Stimulated activated naive CD4-positive, alpha-beta T cell (primary cell): ENCODE results near the gene TRIM23.
"Not testable (repeated sequence)": the region's sequence is repeated elsewhere in the genome, so short reads cannot be mapped to it uniquely, and the experiment has no call there.

Experiments used
- DNase-seq, 6 experiments: peaks; one replicate each; lab custom pipeline; 2025; lab: John Stamatoyannopoulos, UW

Gene TRIM23

DNA sequence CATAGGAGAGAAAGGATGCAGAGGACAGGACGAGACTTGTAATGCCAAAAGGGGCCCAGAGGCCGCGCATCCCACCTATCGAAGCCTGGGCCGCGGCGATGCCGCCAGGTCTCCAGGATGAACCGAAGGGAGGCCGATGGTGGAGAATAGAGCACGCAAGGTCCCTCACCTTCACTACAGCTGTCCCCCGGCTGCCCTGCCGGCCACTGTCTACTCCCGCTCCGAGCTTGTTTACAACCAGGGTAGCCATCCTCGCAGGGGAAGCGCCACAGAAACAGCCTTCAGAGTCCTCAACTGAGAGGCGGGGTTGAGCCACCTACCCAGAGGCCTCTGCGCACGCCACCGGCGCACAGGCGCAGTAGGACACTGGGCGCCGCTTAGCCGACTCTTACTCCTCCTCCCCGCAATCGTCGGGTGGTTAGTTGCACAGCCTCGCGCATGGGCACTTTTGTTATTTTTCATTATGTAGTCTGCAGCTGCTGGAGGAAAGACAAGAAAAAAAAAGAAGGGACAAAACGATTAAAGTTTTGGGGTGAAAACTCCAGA lies at the start of gene TRIM23:
TSS of gene TRIM23 (minus strand) at position 309 of the 546 bp plus-strand sequence. CDS start at position 250, 59 bp downstream.
- DNase-seq = peak; percentile 83 to 99 (median 92)

DNA sequence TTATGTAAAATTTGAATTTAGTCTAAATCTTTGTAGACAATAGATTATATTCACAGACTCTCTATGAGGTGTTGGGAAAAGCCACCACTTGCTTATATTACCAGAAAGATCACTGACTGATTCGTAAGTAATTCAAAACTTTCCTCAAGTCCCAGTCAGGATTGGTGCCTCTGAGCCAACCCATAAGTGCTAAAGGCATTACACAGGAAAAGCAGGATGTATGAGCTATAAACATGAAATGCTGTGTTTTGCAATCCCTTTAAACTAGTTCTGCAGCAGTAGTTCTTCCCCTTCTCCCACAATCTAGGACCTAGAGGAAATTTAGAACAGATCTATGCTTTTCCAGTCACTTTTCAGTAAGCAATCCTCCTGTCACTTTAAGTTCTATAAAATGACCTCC lies 48.7 kb upstream of the TRIM23 start:
- DNase-seq = no peak

DNA sequence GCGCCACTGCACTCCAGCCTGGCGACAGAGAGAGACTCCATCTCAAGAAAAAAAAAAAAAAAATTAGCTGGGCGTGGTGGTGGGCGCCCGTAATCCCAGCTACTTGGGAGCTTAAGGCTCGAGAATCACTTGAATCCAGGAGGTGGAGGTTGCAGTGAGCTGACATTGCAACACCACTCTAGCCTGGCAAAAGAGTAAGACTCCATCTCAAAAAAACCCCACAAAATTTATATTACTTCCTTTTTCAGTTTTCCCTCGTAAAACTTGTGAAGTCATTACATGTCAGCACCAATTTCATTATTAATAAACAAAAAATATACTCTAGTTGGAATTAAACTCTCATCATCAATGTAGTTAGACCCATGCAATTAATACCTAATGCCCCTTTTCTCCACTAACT lies 44.6 kb upstream of the TRIM23 start:
- DNase-seq = no peak

DNA sequence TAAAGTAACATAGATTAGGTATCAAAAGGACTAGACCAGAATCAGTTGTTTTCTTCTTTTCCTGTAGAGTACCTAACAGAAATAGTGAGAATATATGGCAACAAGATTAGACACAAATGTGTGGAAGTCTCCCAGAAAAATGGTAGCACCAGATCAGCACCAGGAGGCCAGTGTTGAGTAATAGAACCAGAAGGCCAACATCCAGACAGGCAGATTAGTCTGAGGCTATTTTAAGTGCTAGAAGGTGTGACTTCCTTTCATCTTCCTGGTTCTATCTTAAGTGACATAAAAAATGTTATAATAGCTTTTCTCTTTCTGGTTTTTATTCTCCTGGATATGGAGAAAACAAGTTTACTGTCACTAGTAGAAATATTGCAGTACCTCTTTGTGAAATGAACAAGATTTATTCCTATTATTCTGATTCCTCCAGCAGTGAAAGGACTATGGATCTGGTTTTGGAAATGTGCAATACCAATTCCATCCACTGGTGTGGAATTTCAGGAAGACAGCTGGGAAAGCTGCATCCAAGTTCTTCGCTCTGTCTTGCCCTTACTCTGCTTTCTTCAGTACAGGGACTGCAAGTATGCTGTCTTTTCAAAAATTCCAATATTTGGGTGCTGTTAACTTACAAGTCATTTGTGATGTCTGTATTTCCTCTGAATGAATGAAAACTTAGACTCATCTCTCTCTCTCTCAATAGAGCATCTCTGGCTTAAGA lies 39.8 kb upstream of the TRIM23 start:
- DNase-seq = no peak

DNA sequence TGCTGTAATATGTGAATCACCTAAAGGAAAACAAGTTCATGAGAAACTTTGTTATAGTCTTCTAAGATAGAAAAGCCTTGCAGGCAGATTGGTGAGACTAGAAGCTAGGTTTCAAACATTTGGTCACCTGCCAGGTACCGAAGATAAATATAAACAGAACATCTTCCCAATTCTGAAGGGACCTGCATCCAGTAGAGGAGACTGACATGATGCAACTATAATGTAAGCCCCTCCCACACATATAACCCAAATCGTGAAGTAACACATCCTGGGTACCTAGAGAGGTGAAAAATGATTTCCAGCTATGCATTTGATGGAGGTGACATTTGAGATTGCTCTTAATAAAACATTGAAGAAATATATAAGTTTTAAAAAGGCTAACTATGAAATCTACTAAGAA lies 30.6 kb upstream of the TRIM23 start:
- DNase-seq = no peak

DNA sequence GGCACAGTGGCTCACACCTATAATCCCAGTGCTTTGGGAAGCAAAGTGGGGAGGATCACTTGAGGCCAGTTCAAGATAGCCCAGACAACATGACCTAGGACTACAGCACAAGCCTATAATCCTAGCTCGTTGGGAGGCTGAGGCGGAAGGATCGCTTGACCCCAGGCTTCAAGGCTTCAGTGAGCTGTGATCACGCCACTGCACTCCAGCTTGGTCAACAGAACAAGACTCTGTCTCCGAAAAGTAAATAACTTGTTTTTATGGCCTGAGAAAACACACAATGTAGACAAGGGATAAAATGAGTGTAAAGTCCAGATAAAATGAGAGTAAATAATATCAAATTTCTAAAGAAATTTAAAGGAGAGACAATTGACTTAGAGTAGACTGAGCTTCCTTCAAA lies 27.0 kb upstream of the TRIM23 start:
- DNase-seq = no peak

DNA sequence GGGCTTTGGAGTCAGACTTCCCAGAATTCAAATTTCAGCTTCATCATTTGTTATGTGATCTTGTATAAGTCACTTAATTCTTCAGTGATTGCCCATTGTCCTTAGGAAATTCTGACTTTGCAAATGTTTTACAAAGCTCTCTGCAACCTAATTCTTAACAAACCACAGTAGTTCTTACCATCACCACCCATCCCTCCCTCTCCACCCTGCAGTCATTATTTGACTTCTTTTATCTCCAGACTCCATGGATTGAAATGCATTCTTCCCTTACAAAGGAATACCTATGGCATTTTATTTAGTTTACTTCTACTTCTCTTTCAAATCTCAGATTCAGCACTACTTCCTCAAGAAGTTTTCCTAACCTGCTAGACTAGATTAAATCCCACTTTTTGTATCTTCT lies 23.8 kb upstream of the TRIM23 start:
- no peak for DNase-seq

DNA sequence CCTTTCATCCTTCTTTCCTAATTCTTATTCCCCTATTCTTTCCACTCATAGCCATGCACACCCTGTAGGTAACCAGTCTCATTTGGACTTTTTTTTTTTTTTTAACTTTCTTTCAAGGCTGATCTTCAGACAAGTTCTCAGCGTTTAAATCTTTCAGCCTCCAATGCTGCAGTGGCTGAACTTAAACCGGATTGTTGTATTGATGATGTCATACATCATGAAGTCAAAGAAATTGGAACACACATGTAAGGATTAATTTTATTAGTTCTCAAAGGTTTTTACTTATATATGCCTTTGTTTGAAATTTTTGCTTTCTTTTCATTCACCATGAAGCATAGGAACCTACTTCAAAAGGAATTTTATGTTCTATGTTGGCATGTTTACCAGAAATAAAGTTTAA lies 22.8 kb upstream of the TRIM23 start:
- DNase-seq = no peak

DNA sequence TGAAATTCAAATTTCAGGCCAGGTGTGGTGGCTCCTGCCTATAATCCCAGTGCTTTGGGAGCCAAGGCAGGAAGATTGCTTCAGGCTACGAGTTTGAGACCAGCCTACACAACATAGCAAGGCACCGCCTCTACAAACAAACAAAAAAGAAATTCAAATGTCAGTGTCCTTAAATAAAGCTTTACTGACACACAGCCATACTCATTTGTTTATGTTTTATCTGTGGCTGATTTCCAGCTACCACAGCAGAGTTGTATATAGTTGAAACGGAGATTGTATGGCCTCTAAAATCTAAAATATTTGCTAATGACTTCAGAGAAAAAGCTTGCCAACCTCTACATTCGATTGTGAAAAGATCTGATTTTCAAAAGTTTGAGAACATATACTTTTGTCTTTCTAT lies 16.1 kb upstream of the TRIM23 start:
- DNase-seq = no peak

DNA sequence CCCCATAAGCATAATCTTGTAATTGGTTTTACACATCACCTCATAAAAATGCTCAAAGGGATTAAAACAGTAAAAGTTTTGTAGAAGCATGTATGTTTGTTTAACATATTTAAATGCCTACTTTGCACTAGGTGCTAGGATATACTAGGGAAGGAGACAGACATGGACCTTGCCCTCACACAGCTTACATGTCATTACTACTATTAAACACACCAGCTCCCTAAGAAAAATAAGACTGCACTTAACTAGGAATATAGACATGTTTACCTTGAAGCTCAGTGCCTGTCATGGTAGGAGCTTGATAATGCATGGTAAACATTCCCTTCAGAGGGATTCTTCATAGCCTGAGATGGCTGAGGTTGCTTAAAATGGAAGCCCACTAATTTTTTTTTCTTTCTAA lies 6.8 kb upstream of the TRIM23 start:
- no peak for DNase-seq

DNA sequence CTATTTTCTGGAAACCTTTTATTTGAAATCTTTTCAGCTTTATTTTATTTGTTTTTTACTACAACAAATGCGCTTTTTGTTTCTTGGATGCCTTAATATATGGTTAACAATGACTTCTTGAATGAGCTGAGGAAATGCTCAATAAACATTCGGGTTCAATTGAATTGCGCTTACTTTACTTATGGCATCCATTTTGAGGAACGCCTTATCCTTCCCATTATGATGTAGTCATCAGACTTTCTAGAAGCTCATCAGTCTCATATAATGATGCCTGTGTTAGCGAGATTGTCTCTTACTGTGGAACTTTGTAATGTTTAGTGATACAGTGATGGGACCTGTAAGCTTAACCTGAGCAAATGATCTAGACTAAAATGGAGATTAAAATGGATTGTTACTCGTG lies 1.6 kb upstream of the TRIM23 start:
- no peak for DNase-seq

DNA sequence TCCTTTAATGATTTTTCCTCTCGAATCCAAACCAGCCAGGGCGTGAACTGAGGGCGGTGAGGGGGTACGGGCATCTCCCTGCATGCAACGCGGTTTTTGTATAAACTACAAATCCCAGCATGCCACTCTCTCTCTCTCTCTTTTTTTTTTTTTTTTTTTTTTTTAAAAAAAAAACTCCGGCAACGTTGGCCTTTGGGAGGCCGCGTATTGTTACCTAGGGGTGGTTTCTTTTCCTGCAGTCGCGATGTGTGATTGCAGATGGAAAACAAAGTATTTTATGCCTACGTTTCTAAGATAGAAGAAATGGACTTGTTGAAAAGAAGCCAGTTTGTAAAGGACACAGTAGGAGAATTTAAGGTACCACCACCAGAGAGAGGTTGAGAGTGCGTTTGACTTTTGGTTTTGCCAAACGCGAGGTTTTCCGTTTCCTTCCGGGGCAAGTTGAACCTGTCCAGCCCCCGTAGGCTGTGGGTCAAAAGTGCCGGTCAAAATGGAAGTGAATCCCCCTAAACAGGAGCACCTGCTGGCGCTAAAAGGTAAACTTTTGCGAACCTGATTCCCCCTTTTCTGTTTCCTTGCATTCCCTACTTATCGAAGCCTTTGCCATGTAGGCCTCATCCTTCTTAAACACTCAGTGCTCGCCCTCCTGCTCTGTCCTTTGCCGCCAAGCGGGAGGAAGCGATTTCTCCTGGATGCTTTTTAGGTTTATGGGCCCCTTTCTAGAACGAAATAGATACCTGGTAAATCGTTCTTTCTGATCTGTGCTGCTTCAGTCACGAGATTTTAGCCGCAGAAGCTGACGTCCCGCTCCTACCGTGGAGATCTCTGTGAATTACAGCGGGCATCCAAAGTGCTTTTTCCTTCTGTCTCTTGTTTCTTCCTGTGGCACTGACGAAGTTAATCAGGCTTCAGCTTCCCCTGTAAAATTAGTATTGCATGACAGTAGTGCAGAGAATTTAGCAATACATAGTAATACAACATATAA lies 730 bp upstream of the TRIM23 start, which contains the start of the genes SHLD3 and TRAPPC13:
TSS of gene SHLD3 (plus strand) at position 457 of the 985 bp plus-strand sequence. CDS start 4,561 bp downstream, outside the sequence.
TSS of gene TRAPPC13 (plus strand) at position 457 of the 985 bp plus-strand sequence. CDS start at position 491, 34 bp downstream.
- DNase-seq = peak; percentile 83 to 99 (median 90)

DNA sequence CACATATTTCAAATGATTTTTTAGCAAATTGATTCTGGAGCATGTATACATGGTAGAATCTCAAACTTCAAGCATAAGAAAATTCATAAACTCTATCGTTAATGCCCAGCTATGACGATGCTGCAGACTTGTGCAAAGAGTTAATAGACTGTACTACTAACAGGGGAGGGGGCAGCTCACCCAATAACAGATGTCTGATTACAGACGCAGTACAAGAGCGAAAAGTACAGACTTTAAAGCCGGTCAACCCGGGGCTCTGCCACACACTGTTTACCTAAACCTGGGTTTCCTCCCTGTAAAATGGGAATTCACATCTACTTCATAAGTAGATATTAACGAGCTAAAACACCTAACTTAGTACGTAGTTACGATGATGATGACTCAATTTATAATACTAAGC lies 651 bp downstream of the TRIM23 start:
- no peak for DNase-seq

DNA sequence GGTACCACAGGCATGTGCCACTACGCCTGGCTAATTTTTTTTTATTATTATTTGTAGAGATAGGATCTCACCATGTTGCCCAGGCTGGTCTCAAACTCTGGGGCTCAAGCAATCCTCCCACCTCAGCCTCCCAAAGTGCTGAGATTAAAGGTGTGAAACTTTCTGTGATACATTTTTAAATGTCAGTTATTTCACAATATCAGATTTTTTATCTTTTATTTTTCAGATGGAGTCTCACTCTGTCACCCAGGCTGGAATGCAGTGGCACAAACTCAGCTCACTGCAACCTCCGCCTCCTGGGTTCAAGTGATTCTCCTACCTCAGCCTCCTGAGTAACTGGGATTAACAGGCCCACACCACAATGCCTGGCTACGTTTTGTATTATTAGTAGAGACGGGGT lies 2.2 kb downstream of the TRIM23 start:
- DNase-seq = not testable (repeated sequence)

DNA sequence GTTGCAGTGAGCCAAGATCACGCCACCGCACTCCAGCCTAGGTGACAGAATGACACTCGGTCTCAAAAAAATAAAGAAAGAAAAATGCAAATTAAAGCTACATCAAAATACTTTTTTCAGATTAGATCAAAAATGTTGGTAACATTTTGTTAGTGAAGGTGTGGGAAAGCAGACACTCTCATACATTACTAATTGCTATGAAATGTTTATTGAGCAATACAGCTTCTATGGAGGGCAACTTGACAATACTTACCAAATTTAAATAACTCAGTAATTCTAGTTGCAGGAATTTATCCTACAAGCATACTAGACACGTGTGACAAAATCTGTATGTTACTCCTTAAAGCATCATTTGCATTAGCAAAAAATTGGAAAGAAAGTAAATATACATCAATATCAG lies 4.1 kb downstream of the TRIM23 start:
- no peak for DNase-seq

DNA sequence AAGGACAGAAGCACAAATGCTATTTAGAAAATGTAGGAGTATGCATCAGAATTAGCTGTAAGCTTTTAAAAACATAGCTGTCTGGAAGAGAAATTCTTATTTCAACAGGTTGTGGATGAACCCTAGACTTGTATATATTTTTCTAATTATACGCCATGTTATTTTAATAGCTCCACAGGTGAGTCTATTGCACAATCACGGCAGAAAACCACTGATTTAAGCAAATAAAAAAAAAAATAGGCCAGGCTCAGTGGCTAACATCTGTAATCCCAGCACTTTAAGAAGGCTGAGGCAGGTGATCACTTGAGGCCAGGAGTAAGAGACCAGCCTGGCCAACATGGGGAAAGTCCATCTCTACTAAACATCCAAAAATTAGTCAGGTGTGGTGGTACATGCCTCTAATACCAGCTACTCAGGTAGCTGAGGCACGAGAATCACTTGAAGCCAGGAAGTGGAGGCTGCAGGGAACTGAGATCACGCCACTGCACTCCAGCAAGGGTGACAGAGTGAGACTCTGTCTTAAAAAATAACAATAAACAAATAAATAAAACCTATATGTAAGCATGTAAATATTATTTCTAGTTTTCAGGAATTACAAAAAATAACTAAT lies 11.7 kb downstream of the TRIM23 start:
- no peak for DNase-seq

DNA sequence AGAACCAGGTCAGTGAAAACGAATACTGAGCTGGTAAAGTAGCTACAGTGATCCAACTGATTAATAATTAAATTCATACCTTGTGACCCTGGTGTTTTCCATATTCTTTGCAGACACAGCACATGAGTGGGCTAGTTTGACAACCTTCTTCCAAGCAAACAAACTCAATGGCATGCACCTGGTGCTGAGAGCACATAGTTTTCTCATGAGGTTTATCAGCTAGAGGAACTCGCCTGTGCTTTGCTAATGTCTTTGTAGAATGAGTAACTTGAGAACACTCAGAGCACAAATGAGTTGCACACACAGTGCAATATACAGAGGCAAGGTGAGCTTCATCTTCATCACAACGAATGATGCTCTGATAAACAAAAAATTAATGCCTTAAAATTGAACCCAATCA lies 12.6 kb downstream of the TRIM23 start:
- no peak for DNase-seq

DNA sequence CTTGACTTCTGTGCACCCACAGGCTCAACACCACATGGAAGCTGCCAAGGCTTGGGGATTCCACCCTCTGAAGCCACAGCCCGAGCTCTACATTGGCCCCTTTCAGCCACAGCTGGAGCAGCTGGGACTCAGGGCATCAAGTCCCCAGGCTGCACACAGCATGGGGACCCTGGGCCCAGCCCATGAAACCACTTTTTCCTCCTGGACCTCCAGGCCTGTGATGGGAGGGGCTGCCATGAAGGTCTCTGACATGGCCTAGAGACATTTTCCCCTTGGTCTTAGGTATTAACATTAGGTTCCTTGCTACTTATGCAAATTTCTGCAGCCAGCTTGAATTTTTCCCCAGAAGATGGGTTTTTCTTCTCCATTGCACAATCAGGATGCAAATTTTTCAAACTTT lies 22.4 kb downstream of the TRIM23 start:
- not testable (repeated sequence) for DNase-seq

DNA sequence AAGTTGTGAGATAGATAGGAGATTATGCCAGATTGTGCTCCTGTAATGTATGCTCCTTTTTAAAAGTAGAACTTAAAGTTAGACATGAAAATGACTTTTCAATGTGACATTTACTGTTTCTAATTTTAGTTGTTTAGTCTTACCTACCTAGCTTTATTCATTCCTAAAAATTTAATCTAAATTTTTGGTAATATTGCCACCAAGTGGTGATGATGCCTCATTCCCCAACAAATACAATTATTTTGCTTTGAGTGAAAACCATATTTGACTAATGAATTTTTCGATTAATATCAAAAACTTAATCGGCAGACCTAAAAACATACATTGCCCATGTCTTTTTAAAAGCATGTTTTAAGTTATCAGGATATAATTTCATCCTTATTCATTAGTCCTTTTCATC lies 35.4 kb downstream of the TRIM23 start:
- DNase-seq = no peak

DNA sequence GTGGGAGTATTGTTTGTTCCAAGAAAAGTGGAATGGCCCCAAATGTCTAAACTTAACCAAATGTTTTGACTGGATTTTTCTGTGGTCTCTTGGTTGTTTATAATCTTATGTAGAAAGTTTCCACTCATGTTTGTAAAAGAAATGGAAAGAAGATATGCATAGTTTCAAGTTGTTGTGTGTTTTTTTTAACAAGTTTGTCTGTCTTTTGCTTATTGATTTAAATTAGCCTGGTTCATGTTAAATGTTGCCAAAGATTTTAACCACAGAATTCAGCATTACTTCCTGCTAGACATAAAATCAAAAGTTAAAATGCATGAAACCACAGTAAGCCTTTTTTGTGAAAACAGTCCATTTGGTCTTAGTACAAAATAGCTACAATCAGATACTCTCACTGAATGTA lies 47.0 kb downstream of the TRIM23 start:
- no peak for DNase-seq

DNA sequence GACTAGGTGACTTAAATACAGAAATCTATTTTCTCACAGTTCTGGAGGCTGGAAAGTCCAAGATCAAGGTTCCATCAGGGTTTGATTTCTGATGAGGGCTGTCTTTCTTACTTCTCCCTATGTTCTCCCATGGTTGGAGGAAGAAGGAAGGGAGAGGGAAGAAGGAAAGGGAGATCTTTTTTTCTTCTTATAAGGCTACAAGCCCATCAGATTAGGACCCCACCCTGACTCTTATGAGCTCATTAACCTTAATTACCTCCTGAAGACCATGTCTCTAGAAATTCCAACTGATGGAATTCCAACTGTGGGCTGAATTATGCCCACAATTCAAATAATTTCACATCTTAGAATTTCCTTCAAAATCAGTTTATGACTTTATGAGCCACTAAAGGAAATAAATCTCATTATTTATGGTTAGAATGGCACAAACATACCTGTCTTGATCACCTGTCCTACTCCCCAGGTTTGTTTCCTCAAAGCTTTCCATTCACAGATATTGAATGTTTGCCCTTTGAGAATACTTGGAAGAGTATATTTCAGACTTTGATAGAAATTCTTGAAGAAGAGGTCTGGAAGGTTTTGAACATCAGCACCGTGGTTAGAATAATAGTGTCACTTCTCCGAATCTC lies 53.4 kb downstream of the TRIM23 start:
- no peak for DNase-seq

DNA sequence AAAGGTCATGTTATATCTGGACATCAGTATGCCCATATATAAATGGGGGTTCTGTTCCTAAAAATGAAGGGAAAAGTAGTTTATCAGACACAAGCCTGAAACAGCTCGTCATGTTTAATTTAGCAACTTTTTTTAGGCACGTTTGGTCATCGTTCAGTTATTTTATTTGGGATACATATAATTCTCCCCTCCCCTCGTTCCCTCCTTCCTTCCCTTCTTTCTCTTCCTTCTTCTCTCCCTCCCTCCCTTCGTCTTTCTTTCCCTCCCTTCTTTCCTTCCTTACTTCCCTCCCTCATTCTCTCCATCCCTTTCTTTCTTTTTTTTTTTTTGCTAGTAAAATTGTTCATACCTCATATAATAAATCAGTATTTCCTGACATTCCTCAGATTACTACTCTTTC lies 57.6 kb downstream of the TRIM23 start:
- no peak for DNase-seq
